Skin epidermis (tissue), 12 donors: ENCODE results near the gene TMEM204.

Experiments used
- H3K27ac ChIP-seq, 21 experiments: fragments of 200-600 bp; sonication (generic) in 11 of 21; one replicate each; pipeline ENCODE4 v1.5.0; 2020; ENCODE audit warnings: mild to moderate bottlenecking in 3 of 21, inconsistent platforms in 2 of 21, moderate library complexity in 2 of 21
- H3K4me3 ChIP-seq, 7 experiments: fragments of 200-600 bp; sonication (generic) in 2 of 7; one replicate each; pipeline ENCODE4 v1.5.0; 2020; ENCODE audit warnings: inconsistent platforms in 2 of 7, mild to moderate bottlenecking in 2 of 7, moderate library complexity in 1 of 7

TMEM204 gene

DNA sequence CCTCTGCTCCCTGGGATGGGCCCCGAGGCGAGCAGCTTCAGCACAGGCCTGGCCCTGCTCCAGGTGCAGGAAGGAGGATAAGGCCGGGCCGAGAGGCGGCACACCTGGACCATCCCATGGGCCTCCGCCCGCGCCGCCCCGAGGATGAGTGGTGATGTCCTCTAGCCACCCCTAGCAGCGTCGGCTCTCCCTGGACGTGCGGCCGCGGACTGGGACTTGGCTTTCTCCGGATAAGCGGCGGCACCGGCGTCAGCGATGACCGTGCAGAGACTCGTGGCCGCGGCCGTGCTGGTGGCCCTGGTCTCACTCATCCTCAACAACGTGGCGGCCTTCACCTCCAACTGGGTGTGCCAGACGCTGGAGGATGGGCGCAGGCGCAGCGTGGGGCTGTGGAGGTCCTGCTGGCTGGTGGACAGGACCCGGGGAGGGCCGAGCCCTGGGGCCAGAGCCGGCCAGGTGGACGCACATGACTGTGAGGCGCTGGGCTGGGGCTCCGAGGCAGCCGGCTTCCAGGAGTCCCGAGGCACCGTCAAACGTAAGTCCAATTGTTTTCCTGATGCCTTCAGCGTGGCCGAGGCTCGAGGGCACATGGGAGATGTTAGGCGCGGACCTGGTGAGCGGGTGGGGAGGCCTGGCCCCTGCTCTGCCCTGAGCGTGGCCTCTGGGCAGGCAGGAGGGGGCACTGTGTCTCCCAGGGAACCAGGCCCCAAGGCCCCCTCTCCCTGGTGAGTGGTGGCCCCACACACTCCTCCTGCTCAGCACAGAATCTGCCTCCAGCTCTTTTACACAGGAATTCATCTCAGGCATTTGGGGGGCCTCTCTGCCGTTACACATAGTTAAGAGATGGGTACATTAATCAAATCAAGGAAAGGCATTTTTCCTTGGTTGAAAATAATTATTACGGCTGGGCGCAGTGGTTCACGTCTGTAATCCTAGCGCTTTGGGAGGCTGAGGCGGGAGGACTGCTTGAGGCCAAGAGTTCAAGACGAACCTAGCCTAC is 855 bp downstream of the TMEM204 start:
- peak overlapping the region; percentile 51 to 96 (median 88) for H3K27ac ChIP-seq
- H3K4me3 ChIP-seq = peak overlapping the region; percentile 32 to 56 (median 47)

DNA sequence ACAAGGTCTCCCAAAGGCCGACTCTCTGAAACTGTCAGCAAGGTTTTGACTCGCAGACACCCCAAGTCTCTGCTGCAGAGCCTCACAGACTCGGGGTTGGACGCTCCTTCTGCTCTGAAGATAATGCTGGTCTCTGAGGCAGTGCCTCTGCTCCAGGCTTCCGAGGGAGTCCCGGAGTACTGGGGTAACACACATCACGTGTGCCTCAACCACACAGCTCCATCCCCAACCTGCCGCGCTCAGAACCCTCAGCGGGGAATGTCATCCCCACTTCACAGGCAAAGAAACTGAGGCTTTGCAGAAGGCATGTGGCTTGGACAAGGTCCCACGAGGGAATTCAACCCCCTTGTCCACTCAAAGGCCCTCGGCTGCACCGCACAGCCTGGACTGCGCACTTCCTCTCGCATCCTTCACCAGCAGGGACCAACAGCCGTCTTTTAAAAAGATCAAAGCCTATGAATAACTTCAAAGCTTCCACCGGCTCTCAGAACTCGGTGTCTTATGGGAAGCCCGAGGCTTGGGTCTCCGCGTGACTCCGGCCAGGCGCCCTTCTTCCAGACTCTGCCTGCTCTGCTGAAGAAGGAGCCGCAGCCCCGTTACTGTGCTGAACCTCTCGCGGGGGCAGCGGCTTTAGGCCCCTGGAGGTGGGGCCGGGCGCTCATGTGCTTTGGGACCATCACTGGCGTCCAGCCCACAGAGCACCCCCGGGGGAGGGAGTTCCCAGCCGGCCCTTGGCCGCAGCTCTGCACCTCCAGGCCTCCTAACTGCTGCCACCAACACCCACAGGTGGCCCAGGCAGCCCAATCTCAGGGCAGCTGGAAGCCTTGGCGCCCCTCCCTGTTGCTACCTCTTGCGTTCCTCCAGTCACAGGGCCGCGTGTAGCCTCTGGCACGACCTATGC is 2.2 kb downstream of the TMEM204 start:
- peak overlapping the region in 20 of 21 experiments; percentile 1 to 96 (median 88) for H3K27ac ChIP-seq

DNA sequence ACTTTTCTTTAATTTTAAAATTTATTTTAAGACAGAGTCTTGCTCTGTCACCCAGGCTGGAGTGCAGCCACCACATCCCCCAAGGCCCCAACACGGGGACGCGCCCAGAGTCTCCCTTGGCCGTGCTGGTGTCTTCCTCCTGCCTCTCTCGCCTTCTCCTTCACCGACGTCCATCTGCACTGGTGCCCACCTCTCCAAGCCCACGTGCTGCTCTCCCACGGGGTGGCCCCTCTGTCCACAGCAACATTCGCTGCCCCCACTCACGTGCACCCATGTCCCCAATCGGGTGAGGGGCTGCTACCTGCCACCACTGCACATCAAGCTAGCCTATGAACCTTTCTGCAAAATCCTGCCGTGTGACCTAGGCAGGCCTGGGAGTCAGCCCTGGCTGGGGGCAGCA is 3.1 kb downstream of the TMEM204 start:
- peak overlapping the region in 2 of 7 experiments; percentile 45 to 56 for H3K4me3 ChIP-seq
- H3K27ac ChIP-seq = peak overlapping the region in 8 of 21 experiments; percentile 1 to 94 (median 63)

More for the DNA sequence above, 2.2 kb downstream of the TMEM204 start:
- peak overlapping the region; percentile 32 to 56 (median 47) for H3K4me3 ChIP-seq

DNA sequence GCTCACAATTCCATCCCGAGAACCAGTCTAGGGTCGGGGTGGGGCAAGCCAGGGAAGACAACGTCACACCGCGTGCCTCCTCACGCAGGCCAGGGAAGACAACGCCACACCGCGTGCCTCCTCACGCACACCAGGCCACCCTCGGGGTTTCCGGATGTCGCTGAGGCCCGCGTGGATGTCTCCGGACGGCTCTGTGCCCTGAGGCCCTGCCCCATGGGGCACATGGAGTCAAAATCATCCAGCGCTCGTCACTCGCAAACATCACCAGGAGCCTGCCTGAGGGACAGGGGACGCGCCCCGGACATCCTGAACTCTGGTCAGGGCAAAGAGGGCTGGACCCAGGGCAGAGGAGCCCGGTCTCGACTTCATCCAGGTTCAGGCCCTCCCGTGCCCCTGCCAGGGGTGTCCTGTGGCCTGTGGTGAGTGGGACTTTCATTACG is 3.7 kb downstream of the TMEM204 start:
- Histone ChIP-seq H3K27ac (peak overlapping the region in 6 of 21 experiments; percentile 29 to 89 (median 54)), H3K4me3 (peak overlapping the region in 1 of 7 experiments; percentile 5)

DNA sequence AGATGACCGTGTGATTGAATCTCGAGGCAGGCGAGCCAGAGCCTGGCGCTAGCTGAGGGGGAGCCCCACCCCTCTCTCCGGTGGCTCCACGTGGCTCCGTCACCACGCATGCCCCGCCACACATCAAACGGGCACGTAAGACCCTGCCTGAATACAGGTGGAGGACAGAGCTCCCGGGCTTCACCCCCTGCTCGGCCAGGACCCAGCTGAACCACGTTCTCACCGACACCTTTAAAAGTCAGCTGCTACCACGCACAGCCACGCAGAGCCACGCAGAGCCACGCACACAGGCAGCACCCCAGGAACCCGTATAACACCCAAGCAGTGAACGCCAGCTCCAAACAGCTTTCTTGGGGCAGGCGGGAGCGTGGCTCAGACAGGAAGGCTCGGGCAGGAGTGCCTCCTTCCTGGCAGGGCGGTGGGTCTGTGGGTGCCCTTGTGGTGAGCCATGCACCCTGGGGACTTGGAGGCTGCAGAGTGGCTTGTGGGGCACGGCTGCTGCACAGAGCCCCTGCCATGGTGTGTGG is 4.4 kb downstream of the TMEM204 start:
- H3K4me3 ChIP-seq = no peak overlapping the region
- H3K27ac ChIP-seq = peak overlapping the region in 6 of 21 experiments; percentile 5 to 68 (median 32)

DNA sequence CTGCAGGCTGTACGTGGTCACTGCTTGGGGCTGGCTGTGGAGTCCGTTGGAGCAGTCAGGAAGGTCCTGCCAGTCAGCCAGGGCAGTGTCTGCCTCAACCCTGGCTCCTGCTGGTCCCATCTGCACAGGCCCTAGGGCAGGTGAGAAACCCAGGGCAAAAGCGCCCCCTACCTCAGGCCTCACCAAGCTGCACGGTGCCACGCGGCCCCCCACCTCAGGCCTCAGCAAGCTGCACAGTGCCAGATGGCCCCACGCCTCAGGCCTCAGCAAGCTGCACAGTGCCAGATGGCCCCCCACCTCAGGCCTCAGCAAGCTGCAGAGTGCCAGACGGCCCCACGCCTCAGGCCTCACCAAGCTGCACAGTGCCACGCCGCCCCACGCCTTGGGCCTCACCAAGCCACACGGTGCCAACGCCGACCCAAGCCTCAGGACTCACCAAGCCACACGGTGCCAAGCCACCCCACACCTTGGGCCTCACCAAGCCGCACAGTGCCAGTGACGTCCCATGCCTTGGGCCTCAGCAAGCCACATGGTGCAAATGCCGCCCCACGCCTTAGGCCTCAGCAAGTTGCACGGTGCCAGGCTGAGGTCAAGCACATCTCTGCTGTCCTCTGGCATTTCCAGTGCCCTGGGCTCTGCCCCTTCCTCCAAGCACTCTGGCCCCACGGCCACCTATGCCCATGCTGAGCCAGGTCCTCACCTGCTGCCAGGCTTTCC is 5.5 kb downstream of the TMEM204 start:
- no peak overlapping the region for H3K4me3 ChIP-seq
- no peak overlapping the region for H3K27ac ChIP-seq

DNA sequence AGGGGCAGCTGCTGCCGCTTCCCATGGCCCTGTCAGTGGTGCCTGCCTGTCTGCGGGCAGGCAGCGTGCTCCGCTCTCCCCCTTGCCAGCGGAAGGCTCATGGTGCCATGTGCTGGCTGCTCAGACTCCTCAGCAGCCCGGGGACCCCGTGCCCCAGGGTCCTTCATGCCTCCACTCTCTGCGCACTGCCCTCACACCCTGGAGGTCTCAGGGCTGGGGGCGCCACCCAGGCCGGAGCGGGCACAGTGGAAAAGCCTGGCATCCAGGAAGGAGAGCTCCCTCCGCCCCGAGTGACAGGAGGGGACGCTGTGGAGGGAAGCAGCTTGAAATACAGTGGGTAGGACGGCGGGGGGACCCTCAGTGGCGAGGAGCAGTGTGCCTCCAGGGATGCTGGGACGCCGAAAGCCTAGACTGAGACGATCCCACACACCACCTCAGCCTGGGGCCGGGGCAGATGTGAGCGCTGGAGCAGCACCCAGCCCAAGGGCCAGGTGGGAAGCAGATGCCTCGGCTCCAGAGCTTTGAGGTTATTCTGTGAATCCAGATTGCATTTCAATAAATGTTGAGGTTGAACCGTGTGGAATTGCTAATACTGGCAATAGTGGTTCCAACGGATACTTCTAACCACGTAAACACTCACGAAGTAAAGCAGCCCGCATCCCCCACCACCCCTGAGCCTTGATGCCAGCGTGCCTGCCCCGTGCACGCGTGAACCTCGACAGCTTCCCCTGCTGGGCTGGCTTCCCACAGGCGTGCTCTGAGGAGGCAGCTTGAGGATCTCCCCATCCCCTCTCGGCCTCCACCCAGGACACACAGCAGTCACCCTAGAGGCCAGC is 6.5 kb downstream of the TMEM204 start:
- Histone ChIP-seq H3K27ac (no peak overlapping the region), H3K4me3 (no peak overlapping the region)

DNA sequence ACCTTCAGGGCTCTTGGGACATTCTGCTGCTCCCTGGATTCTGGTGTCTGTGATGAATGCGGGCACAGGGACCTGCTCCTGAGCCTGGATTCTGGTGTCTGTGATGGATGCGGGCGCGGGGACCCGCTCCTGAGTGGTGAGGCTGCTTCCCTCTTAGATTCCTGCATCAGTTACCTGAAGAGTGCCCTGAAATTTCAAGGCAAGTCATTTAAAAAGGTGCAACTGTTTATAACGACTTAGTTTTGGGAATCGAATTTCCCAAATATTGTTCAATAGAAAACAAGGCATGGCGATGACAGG is 7.0 kb downstream of the TMEM204 start:
- H3K27ac ChIP-seq = no peak overlapping the region
- no peak overlapping the region for H3K4me3 ChIP-seq

DNA sequence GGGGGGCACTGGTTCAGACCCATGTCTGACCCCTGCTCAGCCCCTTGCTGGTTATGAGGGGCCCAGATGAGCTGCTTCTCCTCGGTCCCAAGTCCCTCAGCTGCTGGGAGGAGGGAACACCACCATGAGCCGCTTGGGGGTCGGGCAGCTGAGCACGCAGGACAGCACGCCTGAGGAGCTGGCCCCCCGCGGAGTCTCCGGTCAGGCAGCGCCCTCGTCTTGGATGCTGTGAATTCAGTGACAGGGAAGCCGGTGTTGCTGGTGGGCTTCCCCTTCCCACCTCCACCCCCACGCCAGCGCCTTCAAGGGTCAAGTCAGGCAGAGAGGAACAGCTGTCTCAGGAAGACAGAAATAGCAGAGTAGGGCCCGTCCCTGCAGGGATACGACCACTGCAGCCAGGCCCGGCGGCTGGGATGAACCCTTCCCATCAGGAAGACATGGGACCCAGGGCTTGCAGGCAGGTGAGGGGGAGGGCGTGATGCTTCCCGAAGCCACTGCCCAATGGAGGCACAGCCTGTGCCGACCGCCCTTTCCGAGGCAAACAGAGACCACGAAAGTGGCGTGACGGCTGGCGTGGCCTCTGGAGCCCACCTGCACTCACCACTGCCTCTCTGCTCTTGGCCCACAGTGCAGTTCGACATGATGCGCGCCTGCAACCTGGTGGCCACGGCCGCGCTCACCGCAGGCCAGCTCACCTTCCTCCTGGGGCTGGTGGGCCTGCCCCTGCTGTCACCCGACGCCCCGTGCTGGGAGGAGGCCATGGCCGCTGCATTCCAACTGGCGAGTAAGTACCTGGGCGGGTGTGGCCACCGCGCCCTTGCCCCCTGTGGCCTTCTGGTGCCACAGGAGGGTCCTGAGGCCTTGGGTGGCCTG is 8.1 kb downstream of the TMEM204 start:
- Histone ChIP-seq H3K27ac (peak overlapping the region in 4 of 21 experiments; percentile 5 to 73 (median 24)), H3K4me3 (no peak overlapping the region)

DNA sequence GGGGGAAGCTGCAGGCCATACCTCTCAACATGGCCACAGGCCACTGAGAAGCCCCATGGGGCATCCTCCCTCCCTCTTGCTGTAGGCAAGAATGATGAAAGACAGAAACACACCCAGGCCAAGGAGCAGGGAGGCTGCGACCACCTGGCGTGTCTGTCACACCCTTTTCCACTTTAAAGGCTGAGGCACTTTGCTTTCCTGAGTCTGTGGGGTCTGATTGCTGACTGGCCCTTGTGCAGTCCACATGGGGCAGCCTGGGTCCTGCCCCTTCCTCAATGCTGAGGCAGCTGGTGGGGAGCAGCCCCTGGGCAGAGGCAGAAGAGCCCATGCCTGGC is 8.7 kb downstream of the TMEM204 start:
- peak overlapping the region in 6 of 21 experiments; percentile 4 to 73 (median 41) for H3K27ac ChIP-seq
- H3K4me3 ChIP-seq = no peak overlapping the region

DNA sequence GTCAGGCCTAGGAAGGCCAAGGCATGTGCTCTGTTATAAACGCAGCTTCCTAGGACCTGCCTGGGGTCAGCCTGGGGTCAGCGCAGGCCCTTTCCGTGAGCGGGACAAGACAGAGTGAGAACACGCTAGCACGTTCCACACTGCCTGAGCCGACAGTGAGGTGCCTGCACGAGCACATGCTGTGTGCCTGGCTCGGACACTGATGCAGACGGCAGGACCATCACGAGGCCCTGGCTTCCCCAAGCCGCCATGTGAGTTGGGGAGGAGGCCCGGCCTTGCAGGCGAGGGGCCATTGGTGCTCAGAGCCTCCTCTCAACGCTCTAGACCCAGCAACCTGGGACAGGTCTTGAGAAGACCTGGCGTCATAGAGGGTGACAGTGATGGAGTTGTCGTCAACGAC is 9.1 kb downstream of the TMEM204 start:
- H3K27ac ChIP-seq = peak overlapping the region in 12 of 21 experiments; percentile 4 to 79 (median 58)
- H3K4me3 ChIP-seq = no peak overlapping the region

DNA sequence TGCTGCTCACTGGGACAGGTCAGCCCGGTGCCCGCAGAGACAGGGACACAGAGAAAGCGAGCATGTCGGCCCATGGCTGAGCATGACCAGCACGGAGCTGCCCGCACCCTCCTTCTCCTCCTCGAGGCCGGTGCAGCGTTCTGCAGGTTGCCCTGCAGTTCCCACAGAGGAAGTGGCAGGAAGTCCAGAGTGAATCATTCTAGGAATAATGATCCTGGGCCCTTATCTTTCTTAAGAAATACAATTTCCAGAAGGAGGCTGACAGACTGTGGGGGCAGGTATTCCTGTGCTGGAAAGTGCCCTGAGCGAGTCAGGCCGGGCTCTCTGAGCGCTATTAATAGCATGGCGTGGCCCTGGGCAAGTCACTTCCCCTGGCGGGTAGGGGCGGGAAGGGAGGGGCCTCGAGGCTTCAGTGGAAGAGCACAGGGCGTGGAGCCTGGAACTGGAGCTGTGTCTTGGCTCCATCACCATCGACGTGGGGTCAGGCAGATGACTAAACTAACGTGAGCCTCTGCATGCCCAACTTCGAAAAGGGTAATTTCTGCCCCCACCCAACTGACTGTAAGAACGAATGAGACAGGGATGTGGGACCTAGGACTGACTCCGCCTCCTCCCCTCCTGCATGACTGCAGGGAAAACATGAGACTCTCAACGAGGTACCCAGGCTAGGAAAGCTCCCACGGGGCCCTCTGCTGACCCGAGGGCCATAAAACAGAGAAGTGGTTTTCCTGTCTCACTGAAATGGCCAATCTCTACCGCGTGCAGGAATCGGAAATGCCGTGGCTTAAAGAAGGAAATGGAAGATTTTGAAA is 9.8 kb downstream of the TMEM204 start:
- Histone ChIP-seq H3K27ac (peak overlapping the region in 18 of 21 experiments; percentile 4 to 79 (median 46)), H3K4me3 (no peak overlapping the region)

DNA sequence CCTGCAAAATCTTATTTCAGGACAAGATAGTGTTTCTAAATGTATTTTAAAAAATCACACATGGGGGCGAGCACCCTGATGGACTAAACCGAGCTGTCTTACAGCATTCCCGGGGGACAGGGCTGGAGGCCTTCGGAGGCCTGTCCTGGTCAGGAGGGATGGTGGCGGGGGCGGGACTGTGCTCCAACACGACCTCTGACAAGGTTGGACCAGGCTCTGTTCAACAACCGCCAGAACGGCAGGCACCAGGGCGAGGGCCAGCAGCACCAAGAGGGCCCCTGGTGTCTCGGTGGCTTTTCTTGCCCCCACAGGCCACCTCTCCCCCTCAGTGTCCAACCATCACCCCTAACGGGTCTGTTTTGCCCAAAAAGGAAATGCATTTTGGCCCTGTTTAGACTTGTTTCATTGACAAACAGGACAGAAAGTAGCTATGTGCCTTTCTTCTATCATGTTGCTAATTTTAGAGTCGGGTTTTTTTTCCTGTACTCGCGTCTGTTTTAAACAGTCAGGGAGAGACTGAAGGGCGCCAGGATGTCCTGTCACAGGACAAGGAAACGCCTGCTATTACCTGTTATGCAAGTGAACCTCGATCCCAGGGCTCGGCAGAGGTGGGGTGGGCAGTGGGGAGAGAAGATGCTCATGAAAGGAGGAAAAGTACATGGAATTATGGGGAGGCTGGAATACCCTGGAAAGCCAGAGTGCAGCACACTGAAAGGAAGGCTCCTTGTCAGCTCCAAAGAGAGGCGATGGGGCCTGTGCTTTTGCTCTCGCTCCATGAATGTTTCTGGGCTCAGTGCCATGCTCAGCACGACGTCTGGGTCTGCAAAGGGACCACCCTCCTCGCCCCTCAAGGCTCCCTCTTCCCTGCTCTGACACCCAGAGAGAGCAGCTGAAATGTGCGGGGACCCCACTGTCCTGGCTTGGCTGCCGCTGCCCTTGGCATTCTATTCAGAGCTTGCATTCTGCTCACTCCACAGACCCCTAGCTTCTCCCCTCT is 11.9 kb downstream of the TMEM204 start:
- Histone ChIP-seq H3K4me3 (no peak overlapping the region), H3K27ac (peak overlapping the region in 15 of 21 experiments; percentile 8 to 80 (median 46))

DNA sequence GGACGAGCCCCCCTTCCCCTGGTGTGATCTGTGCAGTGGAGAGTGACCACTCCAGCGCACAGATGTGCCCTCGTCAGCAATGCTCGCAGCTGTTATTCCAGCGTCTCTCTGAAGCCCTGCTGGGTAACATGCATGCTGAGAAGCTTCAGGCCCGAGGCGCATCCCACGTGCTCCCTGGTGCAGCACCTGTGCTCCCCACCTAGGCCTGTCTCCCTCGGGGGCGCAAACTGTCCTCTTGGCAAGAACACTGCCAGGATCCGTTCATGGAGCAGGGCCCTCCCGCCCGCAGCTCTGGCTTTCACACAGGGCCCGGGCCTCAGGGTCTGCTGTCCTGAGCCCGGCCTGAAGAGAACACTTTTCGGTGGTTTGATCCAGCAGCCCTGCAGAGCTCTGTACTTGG is 13.0 kb downstream of the TMEM204 start:
- Histone ChIP-seq H3K27ac (peak overlapping the region in 3 of 21 experiments; percentile 10 to 79 (median 14)), H3K4me3 (no peak overlapping the region)

DNA sequence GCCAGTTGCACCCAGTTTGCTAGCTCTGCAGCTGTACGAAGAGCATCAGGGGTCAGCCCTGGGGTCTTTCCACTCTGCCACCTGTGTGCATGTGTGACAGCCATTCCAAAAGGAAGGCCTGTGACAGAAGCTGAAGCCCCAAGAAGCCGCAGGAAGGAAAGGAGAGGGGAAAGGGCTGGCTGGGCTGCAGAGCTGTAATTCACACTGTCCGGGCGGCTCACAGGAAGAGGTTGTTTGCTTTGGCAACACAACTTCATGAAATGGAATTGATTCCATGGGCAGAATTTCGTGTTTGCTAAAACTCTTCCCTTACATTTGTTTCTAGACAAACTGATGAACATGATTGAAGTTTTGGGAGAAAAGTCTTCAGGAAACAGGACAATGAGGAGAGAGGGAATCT is 14.8 kb downstream of the TMEM204 start:
- Histone ChIP-seq H3K27ac (peak overlapping the region in 7 of 21 experiments; percentile 9 to 58 (median 25)), H3K4me3 (no peak overlapping the region)
